Pancreas (tissue), 10 donors: ENCODE results near the gene ZNF747. TPM values are rescaled to one million over a fixed set of nuclear protein-coding genes. Genes with fewer than 3 reads are reported as not detected.

Source experiments
- ATAC-seq, 4 donors: fragments of 200-7000 bp; cut with Tn5 transposase; one replicate each; pipeline versions ENCODE4 v1.8.0 to v1.9.1; 2020; ENCODE audit warnings: mild to moderate bottlenecking in 4 of 4, moderate library complexity in 4 of 4
- DNase-seq, 6 donors: peaks; one replicate each; pipeline ENCODE4 v3.0.0-alpha.2; 2020
- FAIRE-seq: peaks from 2 replicates; lab custom pipeline; 2012; peaks lifted over from hg19 to GRCh38; lab: Jason Lieb, UNC
- H3K27ac ChIP-seq, 4 donors: fragments of 200-600 bp; sonication (generic); 1 replicate in 3 of 4; 2 replicates in 1 of 4; pipeline versions ENCODE4 v1.5.0 to v1.8.0; 2020
- H3K27me3 ChIP-seq, 4 donors: fragments of 200-600 bp; one replicate each; pipeline ENCODE4 v1.8.0; 2021
- H3K36me3 ChIP-seq, 3 donors: fragments of 200-600 bp; sonication (generic) in 1 of 3; one replicate each; pipeline versions ENCODE4 v1.5.0 to v1.8.0; 2020 to 2021
- H3K4me1 ChIP-seq, 3 donors: fragments of 200-600 bp; one replicate each; pipeline ENCODE4 v1.8.0; 2021
- H3K4me3 ChIP-seq, 4 donors: fragments of 200-600 bp; sonication (generic) in 2 of 4; one replicate each; pipeline versions ENCODE4 v1.5.0 to v1.8.0; 2020 to 2021
- H3K9me3 ChIP-seq, 4 donors: fragments of 200-600 bp; one replicate each; pipeline ENCODE4 v1.8.0; 2021
- CTCF ChIP-seq, 4 donors: fragments of 200-600 bp; sonication (generic) in 3 of 4; IDR thresholded peaks; one replicate each; pipeline versions ENCODE4 v1.5.0 to v1.8.0; 2021; ENCODE audit warnings: antibody characterized with exemption in 4 of 4
- WGBS, 2 donors: extraction: QIAGEN DNeasy Blood & Tissue Kit; methylation state at CpG; one replicate each; pipeline ENCODE4 v1.1.7; 2013; 5-methylcytosine and 5-hydroxymethylcytosine counted together
- intact Hi-C, 3 donors: fragments of 100-400 bp; cut with DNase I; formaldehyde crosslinking; loops; one replicate each; pipeline versions ENCODE4 v1.11.1 to v1.14.2; 2022
- polyA plus RNA-seq, 2 donors: library from polyadenylated mRNA; stranded (reverse); fragments of 200-250 nt; gene quantifications; one replicate each; pipeline ENCODE4 v1.2.3, GENCODE V29; 2013
- total RNA-seq, 6 donors: library from RNA; stranded (reverse); fragmentation: NEBNext Ultra II Directional in 4 of 6; extraction: Animal tissue kit (Norgen Biotek cat#: 25700) in 4 of 6; gene quantifications; one replicate each; pipeline versions ENCODE4 v1.2.1 to v1.2.4, GENCODE V29; 2021 to 2023
- donor health status: healthy with polysubstance abuse.
- donor health status: DM: no; HTN: no; CAD: no; lungs with moderate emphysema.
- donor health status: DM: no; HTN: no; CAD: no.
- donor health status: control.
- donor health status: control.
- donor health status: Bipolar disorder and iron deficiency.
- donor health status: DM: yes; HTN: yes; CAD: no.
- donor health status: DM: no; HTN: no; CAD: no.
- donor health status: DM: no; HTN: no; CAD: no.
- donor health status: DM: yes; HTN: yes; CAD: no.

ZNF747 gene
- total and polyA plus RNA-seq, 8 donors: 2.7 to 6.9 (median 5.2) TPM

- no peak for TF ChIP-seq CTCF (IDR thresholded peaks at IDR 0.05)
- DNase-seq: no peak
- Histone ChIP-seq H3K36me3 (no peaks in the 10 kb centered on the region), H3K9me3 (no peaks in the 10 kb centered on the region), H3K27ac (no peak overlapping the region), H3K4me3 (no peak overlapping the region), H3K4me1 (no peaks in the 10 kb centered on the region), H3K27me3 (no peaks in the 10 kb centered on the region)
- 58 to 66% methylated on average over 11 of the region's 11 CpGs for WGBS, 2 donors
- ATAC-seq: peak in 2 of 4 donors; percentile 35 to 39
- intact Hi-C loops: no loop called here
- no peak for FAIRE-seq
These were observed 45.7 kb downstream of the ZNF747 start for GRCh38 chr16:30488764-30489605.

- ATAC-seq (no peak), DNase-seq (no peak), FAIRE-seq (no peak)
- Histone ChIP-seq H3K27ac (no peak overlapping the region), H3K27me3 (no peaks in the 10 kb centered on the region), H3K4me3 (no peak overlapping the region), H3K9me3 (no peaks in the 10 kb centered on the region), H3K36me3 (no peaks in the 10 kb centered on the region), H3K4me1 (no peaks in the 10 kb centered on the region)
- no peak for TF ChIP-seq CTCF (IDR thresholded peaks at IDR 0.05)
- intact Hi-C loops: no loop called here
- 82 to 84% methylated on average over 7 of the region's 7 CpGs for WGBS, 2 donors
These were observed 48.7 kb downstream of the ZNF747 start for GRCh38 chr16:30485818-30486436.

- H3K27ac ChIP-seq: no peak overlapping the region
- no peak for TF ChIP-seq CTCF (IDR thresholded peaks at IDR 0.05)
- FAIRE-seq: no peak
These were observed 49.8 kb downstream of the ZNF747 start for GRCh38 chr16:30484887-30485286.

GRCh38 chr16:30482366-30482765, 52.3 kb downstream of the ZNF747 start:
- Histone ChIP-seq H3K4me3 (no peak overlapping the region), H3K27me3 (no peaks in the 10 kb centered on the region), H3K27ac (no peak overlapping the region), H3K4me1 (no peaks in the 10 kb centered on the region), H3K9me3 (no peaks in the 10 kb centered on the region), H3K36me3 (no peaks in the 10 kb centered on the region)
- no peak for TF ChIP-seq CTCF (IDR thresholded peaks at IDR 0.05)
- no peak for FAIRE-seq
- 81 to 90% methylated on average over 3 of the region's 3 CpGs for WGBS, 2 donors
- intact Hi-C loops: no loop called here
- ATAC-seq: no peak
- DNase-seq: no peak

More at GRCh38 chr16:30484887-30485286, 49.8 kb downstream of the ZNF747 start:
- Histone ChIP-seq H3K27me3 (no peaks in the 10 kb centered on the region), H3K4me1 (no peaks in the 10 kb centered on the region), H3K36me3 (no peaks in the 10 kb centered on the region), H3K9me3 (no peaks in the 10 kb centered on the region), H3K4me3 (no peak overlapping the region)
- intact Hi-C loops: no loop called here
- ATAC-seq (no peak), DNase-seq (no peak)

DNA sequence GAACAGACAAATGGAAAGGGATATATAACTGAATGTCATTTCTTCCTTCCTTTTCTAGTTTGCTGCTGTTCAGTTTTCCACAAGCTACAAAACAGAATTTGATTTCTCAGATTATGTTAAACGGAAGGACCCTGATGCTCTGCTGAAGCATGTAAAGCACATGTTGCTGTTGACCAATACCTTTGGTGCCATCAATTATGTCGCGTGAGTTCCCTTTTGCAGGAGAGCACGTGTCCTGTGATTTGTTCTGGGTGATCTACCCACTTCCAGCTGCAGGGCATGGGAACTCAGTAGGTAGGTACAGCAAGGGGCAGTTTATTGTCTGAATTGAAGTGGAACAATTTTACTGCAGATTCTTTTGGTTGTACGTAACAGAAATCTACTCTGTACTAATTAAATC, 53.3 kb downstream of the ZNF747 start:
- Histone ChIP-seq H3K4me3 (no peak overlapping the region), H3K27me3 (no peaks in the 10 kb centered on the region), H3K27ac (no peak overlapping the region), H3K9me3 (no peaks in the 10 kb centered on the region), H3K36me3 (no peaks in the 10 kb centered on the region), H3K4me1 (no peaks in the 10 kb centered on the region)
- no peak for TF ChIP-seq CTCF (IDR thresholded peaks at IDR 0.05)
- no peak for FAIRE-seq
- 63 to 72% methylated on average over 5 of the region's 5 CpGs for WGBS, 2 donors
- intact Hi-C loops: no loop called here
- no peak for ATAC-seq
- no peak for DNase-seq
